Panc1 (cell line): ENCODE results near the gene IRX6.

Experiments
- CTCF ChIP-seq: fragments of 450-650 bp; IDR thresholded peaks from 2 replicates; pipeline ENCODE4 v1.5.1; 2017; ENCODE audit warnings: mild to moderate bottlenecking
- REST ChIP-seq, 2 experiments: IDR thresholded peaks; 2 replicates each; pipeline ENCODE4 v1.6.1; 2011 to 2012; ENCODE audit warnings: low read depth in 2 of 2, control low read depth in 1 of 2, low read length in 1 of 2, mild to moderate bottlenecking in 1 of 2, moderate library complexity in 1 of 2; ENCODE audit not compliant: insufficient read depth in 1 of 2

GRCh38 chr16:55275167-55275566 lies 48.8 kb upstream of the IRX6 start:
- TF ChIP-seq CTCF (no peak), REST (IDR thresholded peaks at IDR 0.05; ENCODE audit: insufficient read depth in 1 of 2, low read depth in 2 of 2, low read length in 1 of 2) (no peak)
